ENCODE data around the gene DLX3.

DNA sequence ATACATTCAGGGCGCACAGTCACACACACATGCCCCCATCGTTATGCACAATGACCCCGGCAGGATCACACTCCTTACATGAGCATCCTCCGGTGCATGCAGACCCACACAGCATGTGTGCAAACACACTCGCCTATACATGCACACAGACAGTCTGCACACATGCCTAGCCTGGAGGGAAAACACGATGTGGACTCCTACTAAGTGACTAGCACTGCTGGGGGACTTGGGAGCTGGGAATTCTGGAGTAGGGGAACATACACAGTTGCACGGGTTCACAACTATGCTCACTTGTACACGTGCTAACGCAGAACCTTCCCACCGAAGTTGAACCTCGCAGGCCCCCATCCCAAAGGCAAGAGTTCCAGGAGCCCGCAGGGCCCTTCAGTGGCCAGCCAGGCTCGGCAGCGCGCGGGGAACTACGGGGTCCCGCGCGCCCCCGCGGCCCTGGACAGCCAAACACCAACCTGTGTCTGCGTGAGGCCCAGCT is 2.0 kb downstream of the DLX3 start:
- TF ChIP-seq, protein P1, sequence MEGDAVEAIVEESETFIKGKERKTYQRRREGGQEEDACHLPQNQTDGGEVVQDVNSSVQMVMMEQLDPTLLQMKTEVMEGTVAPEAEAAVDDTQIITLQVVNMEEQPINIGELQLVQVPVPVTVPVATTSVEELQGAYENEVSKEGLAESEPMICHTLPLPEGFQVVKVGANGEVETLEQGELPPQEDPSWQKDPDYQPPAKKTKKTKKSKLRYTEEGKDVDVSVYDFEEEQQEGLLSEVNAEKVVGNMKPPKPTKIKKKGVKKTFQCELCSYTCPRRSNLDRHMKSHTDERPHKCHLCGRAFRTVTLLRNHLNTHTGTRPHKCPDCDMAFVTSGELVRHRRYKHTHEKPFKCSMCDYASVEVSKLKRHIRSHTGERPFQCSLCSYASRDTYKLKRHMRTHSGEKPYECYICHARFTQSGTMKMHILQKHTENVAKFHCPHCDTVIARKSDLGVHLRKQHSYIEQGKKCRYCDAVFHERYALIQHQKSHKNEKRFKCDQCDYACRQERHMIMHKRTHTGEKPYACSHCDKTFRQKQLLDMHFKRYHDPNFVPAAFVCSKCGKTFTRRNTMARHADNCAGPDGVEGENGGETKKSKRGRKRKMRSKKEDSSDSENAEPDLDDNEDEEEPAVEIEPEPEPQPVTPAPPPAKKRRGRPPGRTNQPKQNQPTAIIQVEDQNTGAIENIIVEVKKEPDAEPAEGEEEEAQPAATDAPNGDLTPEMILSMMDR (IDR thresholded peaks at IDR 0.05), result no peak
- TF ChIP-seq POLR2AphosphoS5 (IDR thresholded peaks at IDR 0.05; ENCODE audit: insufficient read depth in 1 of 2, low read depth in 1 of 2), result no peak
- TF ChIP-seq POLR2A (IDR thresholded peaks at IDR 0.05), result no peak
